ENCODE measurements around the gene ZNF367. TPM values are rescaled to one million over a fixed set of nuclear protein-coding genes. Genes with fewer than 3 reads are reported as not detected.

ZNF367 gene
- total and polyA plus RNA-seq, 2 donors (not counting 3 experiments of a cell fraction or from before 2014, with no cell fraction given) = 1.7 to 10.0 TPM

- peaks cover 18% of the 10 kb centered on the region for H3K4me1 ChIP-seq (ENCODE audit: control insufficient read depth, extremely low read depth, insufficient read depth, low read length)
- ChIA-PET CTCF (interaction anchor here (0.8 to 3.3 kb wide), 3 partner anchors 9 to 60 kb away, joined by 3 to 10 read pairs (median 4); no protein-coding TSS in a partner anchor), POLR2A (no interaction called here)
- BruUV-seq (replicated peaks) = no TSS peak
- H4K20me1 ChIP-seq (replicated peaks; ENCODE audit: control insufficient read depth, extremely low read depth, insufficient read depth, low read length) = no peaks in the 10 kb centered on the region
- no peak overlapping the region for H3K4me3 ChIP-seq (replicated peaks in 1 of 3; ENCODE audit: insufficient read depth in 1 of 3, low read depth in 1 of 3, low read length in 3 of 3)
- no peak overlapping the region for H3K27ac ChIP-seq (ENCODE audit: insufficient read depth, low read depth, low read length)
- H3K27me3 ChIP-seq (ENCODE audit: control insufficient read depth in 2 of 2, insufficient read depth in 2 of 2, low read length in 2 of 2) = no peaks in the 10 kb centered on the region
- H3K79me2 ChIP-seq (ENCODE audit: control insufficient read depth, insufficient read depth, low read length) = peaks cover 17% of the 10 kb centered on the region
- no peak overlapping the region for H3K4me2 ChIP-seq (ENCODE audit: insufficient read depth, low read length)
- no peaks in the 10 kb centered on the region for H3K9me3 ChIP-seq (replicated peaks; ENCODE audit: control insufficient read depth, insufficient read depth, low read length)
- H2AFZ ChIP-seq (ENCODE audit: low read depth, low read length) = no peak overlapping the region
- dilution Hi-C loops (cut with MboI; ENCODE audit: extremely low pct_ligation_motif_present, low sequenced_read_pairs) (no loop called here), intact Hi-C loops (cut with micrococcal nuclease) (no loop called here)
- no peaks in the 10 kb centered on the region for H3K9me1 ChIP-seq (replicated peaks; ENCODE audit: control insufficient read depth, extremely low read depth, insufficient read depth, low read length)
- peaks cover 0 to 2% of the 10 kb centered on the region in 2 experiments for H3K36me3 ChIP-seq (ENCODE audit: control insufficient read depth in 2 of 2, extremely low read depth in 1 of 2, insufficient read depth in 2 of 2, low read length in 2 of 2)
- DNase-seq (ENCODE audit: low read depth, low spot score) (no peak), FAIRE-seq (no peak)
- TF ChIP-seq, protein P1, sequence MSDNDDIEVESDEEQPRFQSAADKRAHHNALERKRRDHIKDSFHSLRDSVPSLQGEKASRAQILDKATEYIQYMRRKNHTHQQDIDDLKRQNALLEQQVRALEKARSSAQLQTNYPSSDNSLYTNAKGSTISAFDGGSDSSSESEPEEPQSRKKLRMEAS (IDR thresholded peaks at IDR 0.05; ENCODE audit: insufficient read depth, insufficient read length) = no peak
- TF ChIP-seq FOS (IDR thresholded peaks at IDR 0.05; ENCODE audit: borderline replicate concordance, insufficient read depth, low read length) = no peak
- no peak for TF ChIP-seq CTCF (IDR thresholded peaks at IDR 0.05; ENCODE audit: extremely low read depth in 1 of 2, insufficient read depth in 1 of 2, low read depth in 1 of 2, low read length in 2 of 2)
- no peak for TF ChIP-seq POLR2A (IDR thresholded peaks at IDR 0.05; ENCODE audit: low read depth, low read length)
- TF ChIP-seq GATA2 (IDR thresholded peaks at IDR 0.05; ENCODE audit: insufficient read depth, insufficient read length, low read depth, low read length) = no peak
- TF ChIP-seq EZH2 (IDR thresholded peaks at IDR 0.05; ENCODE audit: borderline replicate concordance, low read depth, low read length, severe bottlenecking) = no peak
- TF ChIP-seq POLR2AphosphoS5 (IDR thresholded peaks at IDR 0.05; ENCODE audit: insufficient read depth, low read depth, low read length) = no peak
- no peak for TF ChIP-seq JUN (IDR thresholded peaks at IDR 0.05; ENCODE audit: borderline replicate concordance, insufficient read depth, insufficient read length, low read depth)
- no peak for TF ChIP-seq MYC (IDR thresholded peaks at IDR 0.05; ENCODE audit: low read depth, low read length)
- no peak overlapping the region for H3K9ac ChIP-seq (replicated peaks; ENCODE audit: extremely low read depth, insufficient read depth, low read length)
Observed at GRCh38 chr9:96386157-96386556, 32.0 kb downstream of the ZNF367 start.

Data from endothelial cell of umbilical vein (primary cell).